HL-60 (cell line): ENCODE data around the gene LIMS2.

Experiments used
- DNase-seq, 2 experiments: peaks; one replicate each; pipeline ENCODE4 v3.0.0-alpha.2; 2010 to 2020; ENCODE audit warnings: low read depth in 1 of 2, low spot score in 1 of 2
- H3K27ac ChIP-seq: fragments of 250-450 bp; sonication (Bioruptor Pico); replicated peaks from 2 replicates; pipeline ENCODE4 v1.5.1; 2020; ENCODE audit warnings: mild to moderate bottlenecking, moderate library complexity
- H3K27me3 ChIP-seq: fragments of 250-450 bp; sonication (Bioruptor Pico); 2 replicates; pipeline ENCODE4 v1.5.1; 2021; ENCODE audit warnings: mild to moderate bottlenecking, moderate library complexity; ENCODE audit not compliant: insufficient read depth, poor library complexity, severe bottlenecking
- H3K4me3 ChIP-seq: replicated peaks from 2 replicates; pipeline ENCODE4 v1.5.1; 2011; ENCODE audit warnings: mild to moderate bottlenecking, control low read depth, low read length; ENCODE audit not compliant: insufficient read depth
- GABPA ChIP-seq: IDR thresholded peaks from 2 replicates; pipeline ENCODE4 v1.6.1; 2012; ENCODE audit warnings: low read depth
- POLR2AphosphoS5 ChIP-seq: IDR thresholded peaks from 2 replicates; pipeline ENCODE4 v1.6.1; 2012; ENCODE audit warnings: low read depth
- SPI1 ChIP-seq: IDR thresholded peaks from 2 replicates; pipeline ENCODE4 v1.6.1; 2012; ENCODE audit warnings: low read depth, mild to moderate bottlenecking, borderline replicate concordance
- TF ChIP-seq, protein P1 (sequence below): IDR thresholded peaks from 2 replicates; pipeline ENCODE4 v1.6.1; 2012; ENCODE audit warnings: low read depth; ENCODE audit not compliant: insufficient replicate concordance
- TF ChIP-seq, protein P2 (sequence below): IDR thresholded peaks from one replicate; pipeline ENCODE4 v1.5.1; 2011; ENCODE audit warnings: low read length, control low read depth, inconsistent platforms; ENCODE audit not compliant: insufficient read depth

LIMS2 gene

DNA sequence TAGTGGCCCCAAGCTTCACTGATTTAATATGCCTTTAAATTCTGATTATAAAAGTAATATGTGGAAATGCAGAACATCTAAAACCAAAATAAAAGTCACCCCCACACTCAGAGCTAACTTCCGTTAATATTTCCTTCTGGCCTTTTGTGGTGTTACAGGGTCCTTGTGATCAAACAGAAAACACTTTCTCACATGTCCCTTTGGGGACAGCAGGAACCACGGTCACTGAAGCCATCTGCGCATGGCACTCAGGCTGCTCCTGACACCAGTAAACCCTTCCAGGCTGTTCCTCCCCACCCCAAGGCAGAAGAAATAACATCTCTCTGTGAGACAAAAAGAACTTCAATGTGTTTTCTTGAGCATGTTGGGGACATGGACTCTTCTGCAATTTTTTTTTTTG is 54.5 kb downstream of the LIMS2 start:
- Histone ChIP-seq H3K27ac (no peak overlapping the region), H3K27me3 (no peaks in the 10 kb centered on the region), H3K4me3 (no peak overlapping the region)
- no peak for DNase-seq
- no peak for TF ChIP-seq SPI1
- TF ChIP-seq, protein P1, sequence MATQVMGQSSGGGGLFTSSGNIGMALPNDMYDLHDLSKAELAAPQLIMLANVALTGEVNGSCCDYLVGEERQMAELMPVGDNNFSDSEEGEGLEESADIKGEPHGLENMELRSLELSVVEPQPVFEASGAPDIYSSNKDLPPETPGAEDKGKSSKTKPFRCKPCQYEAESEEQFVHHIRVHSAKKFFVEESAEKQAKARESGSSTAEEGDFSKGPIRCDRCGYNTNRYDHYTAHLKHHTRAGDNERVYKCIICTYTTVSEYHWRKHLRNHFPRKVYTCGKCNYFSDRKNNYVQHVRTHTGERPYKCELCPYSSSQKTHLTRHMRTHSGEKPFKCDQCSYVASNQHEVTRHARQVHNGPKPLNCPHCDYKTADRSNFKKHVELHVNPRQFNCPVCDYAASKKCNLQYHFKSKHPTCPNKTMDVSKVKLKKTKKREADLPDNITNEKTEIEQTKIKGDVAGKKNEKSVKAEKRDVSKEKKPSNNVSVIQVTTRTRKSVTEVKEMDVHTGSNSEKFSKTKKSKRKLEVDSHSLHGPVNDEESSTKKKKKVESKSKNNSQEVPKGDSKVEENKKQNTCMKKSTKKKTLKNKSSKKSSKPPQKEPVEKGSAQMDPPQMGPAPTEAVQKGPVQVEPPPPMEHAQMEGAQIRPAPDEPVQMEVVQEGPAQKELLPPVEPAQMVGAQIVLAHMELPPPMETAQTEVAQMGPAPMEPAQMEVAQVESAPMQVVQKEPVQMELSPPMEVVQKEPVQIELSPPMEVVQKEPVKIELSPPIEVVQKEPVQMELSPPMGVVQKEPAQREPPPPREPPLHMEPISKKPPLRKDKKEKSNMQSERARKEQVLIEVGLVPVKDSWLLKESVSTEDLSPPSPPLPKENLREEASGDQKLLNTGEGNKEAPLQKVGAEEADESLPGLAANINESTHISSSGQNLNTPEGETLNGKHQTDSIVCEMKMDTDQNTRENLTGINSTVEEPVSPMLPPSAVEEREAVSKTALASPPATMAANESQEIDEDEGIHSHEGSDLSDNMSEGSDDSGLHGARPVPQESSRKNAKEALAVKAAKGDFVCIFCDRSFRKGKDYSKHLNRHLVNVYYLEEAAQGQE: no peak
- TF ChIP-seq, protein P2, sequence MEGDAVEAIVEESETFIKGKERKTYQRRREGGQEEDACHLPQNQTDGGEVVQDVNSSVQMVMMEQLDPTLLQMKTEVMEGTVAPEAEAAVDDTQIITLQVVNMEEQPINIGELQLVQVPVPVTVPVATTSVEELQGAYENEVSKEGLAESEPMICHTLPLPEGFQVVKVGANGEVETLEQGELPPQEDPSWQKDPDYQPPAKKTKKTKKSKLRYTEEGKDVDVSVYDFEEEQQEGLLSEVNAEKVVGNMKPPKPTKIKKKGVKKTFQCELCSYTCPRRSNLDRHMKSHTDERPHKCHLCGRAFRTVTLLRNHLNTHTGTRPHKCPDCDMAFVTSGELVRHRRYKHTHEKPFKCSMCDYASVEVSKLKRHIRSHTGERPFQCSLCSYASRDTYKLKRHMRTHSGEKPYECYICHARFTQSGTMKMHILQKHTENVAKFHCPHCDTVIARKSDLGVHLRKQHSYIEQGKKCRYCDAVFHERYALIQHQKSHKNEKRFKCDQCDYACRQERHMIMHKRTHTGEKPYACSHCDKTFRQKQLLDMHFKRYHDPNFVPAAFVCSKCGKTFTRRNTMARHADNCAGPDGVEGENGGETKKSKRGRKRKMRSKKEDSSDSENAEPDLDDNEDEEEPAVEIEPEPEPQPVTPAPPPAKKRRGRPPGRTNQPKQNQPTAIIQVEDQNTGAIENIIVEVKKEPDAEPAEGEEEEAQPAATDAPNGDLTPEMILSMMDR: no peak
- TF ChIP-seq POLR2AphosphoS5: no peak
- no peak for TF ChIP-seq GABPA

DNA sequence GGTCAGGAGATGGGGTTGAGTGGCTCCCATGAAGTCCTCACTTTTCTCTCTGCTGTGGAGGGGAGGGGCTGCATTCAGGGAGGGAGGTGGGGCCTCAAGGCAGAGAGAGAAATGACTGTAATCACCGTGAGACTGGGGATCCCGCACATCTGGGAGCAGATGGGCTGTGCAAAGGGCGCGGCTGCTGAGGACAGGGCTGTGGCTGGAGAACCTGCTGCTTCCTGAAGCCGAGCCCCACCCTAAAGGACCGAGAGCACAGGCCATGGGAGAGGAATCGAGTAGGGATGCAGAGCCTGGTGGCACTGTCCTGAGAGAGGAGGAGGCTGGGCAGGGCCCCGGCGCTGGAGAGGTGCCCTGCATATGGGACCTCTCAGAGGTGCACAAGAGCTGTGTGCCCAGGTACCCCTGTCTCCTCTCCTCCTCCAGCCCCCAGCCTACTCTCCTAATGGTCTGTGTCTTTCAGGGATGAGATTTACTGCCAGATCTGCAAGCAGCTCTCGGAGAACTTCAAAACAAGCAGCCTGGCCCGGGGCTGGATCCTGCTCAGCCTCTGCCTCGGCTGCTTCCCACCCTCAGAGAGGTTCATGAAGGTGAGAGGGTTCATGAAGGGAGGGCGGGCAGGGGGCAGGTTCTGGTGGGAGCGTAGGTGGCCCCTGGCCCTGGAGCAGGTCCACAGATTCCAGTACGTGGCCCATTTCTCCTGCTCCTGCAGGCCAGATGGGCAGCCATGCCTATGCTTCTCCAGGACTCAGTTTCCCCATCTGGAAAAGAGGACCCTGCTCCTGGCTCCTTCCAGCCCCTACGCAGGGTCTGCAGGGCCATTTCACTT is 55.2 kb downstream of the LIMS2 start:
- no peak for DNase-seq
- H3K27me3 ChIP-seq: no peaks in the 10 kb centered on the region
- TF ChIP-seq, protein P2: no peak
- no peak for TF ChIP-seq SPI1
- TF ChIP-seq POLR2AphosphoS5: no peak
- TF ChIP-seq, protein P1: no peak
- TF ChIP-seq GABPA: no peak
- H3K27ac ChIP-seq: no peak overlapping the region
- no peak overlapping the region for H3K4me3 ChIP-seq

DNA sequence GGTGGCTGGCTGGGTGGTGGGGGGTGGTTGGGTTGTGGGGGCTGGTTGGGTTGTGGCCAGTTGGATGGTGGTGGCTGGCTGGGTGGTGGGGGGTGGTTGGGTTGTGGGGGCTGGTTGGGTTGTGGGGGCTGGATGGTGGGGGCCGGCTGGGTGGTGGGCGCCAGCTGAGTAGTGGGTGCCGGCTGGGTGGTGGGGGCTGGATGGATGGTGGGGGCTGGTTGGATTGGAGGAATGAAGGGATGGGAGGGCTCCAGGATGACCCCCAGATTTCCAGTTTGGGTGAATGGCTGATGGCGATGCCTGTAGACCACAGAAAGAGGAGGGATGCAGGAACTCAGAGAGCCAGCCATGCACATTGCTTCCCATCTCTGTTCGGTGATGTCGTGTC is 56.1 kb downstream of the LIMS2 start:
- TF ChIP-seq GABPA: no peak
- TF ChIP-seq, protein P2: no peak
- TF ChIP-seq, protein P1: no peak
- no peak for TF ChIP-seq SPI1
- TF ChIP-seq POLR2AphosphoS5: no peak
- no peak overlapping the region for H3K4me3 ChIP-seq
- no peaks in the 10 kb centered on the region for H3K27me3 ChIP-seq
- no peak for DNase-seq
- no peak overlapping the region for H3K27ac ChIP-seq
